NT2/D1 (cell line): Measurements from ENCODE around the gene TBKBP1.

Experiments used
- SUZ12 ChIP-seq: IDR thresholded peaks from 2 replicates; pipeline ENCODE4 v1.6.1; 2011; ENCODE audit not compliant: insufficient read length, insufficient read depth; ENCODE audit errors: extremely low read depth
- ZNF274 ChIP-seq: IDR thresholded peaks from 2 replicates; pipeline ENCODE4 v1.6.1; 2011; ENCODE audit warnings: mild to moderate bottlenecking, low read depth, low read length

DNA sequence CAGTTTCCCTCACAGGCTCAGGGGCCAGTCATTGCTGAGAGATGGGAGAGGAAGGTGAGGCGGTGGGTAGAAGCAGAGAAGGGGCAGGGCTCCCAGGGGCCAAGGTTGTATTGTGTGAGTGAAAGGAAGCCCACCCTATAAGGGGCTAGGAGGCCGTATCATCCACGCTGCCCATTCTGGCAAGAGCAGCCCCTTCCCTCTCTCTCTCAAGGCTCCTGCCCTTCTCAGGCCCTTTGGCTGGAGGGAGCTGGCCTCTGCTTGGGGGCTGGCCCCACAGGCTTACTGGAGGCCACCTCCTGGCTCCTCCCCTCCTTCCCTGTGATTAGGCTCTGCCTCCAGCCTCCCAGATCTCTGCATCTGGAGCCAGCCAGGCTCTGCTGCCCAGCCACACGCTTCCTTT is 7.6 kb downstream of the TBKBP1 start:
- TF ChIP-seq ZNF274 (no peak), SUZ12 (no peak)
